SK-N-SH (cell line): Measurements from ENCODE around the gene CCL16. TPM values are rescaled to one million over a fixed set of nuclear protein-coding genes. Genes with fewer than 3 reads are reported as not detected.

ENCODE experiments used
- CTCF ChIA-PET: fragments of 300-600, 350-600 bp; formaldehyde crosslinking; extraction: SDS; loops from one replicate; lab custom pipeline; 2021; lab: Yijun Ruan, JAX
- POLR2A ChIA-PET: fragments of 350-600 bp; sonication (Branson Sonifier 250); formaldehyde crosslinking; extraction: SDS; loops from one replicate; lab custom pipeline; 2020; ENCODE audit warnings: antibody characterized with exemption, inconsistent platforms; lab: Yijun Ruan, JAX
- DNase-seq: peaks from one replicate; pipeline ENCODE4 v3.0.0; 2012
- H2AFZ ChIP-seq: fragments of 200-600 bp; sonication (generic); 2 replicates; pipeline ENCODE4 v1.8.1; 2016; ENCODE audit warnings: antibody characterized with exemption, mild to moderate bottlenecking, low read depth
- H3F3A ChIP-seq: fragments of 200-600 bp; sonication (generic); replicated peaks from 2 replicates; pipeline ENCODE3; 2016; ENCODE audit warnings: antibody characterized with exemption, mild to moderate bottlenecking; ENCODE audit not compliant: insufficient read depth
- H3K27ac ChIP-seq, 2 experiments: fragments of 200-500 bp in 1 of 2; fragments of 200-600 bp in 1 of 2; sonication (Bioruptor generic) in 1 of 2; sonication (generic), shearing (Covaris generic) in 1 of 2; 2 replicates each; pipeline versions ENCODE4 v1.5.1 to v1.6.1; 2014 to 2016; ENCODE audit warnings: low read depth in 2 of 2, inconsistent platforms in 1 of 2, low read length in 1 of 2, mild to moderate bottlenecking in 1 of 2, mixed read lengths in 1 of 2
- H3K27me3 ChIP-seq: fragments of 200-600 bp; sonication (generic), shearing (Covaris generic); 2 replicates; pipeline ENCODE4 v1.6.1; 2016; ENCODE audit warnings: mixed run types; ENCODE audit not compliant: insufficient read depth
- H3K36me3 ChIP-seq, 2 experiments: fragments of 200-500 bp in 1 of 2; fragments of 200-600 bp in 1 of 2; sonication (Bioruptor generic) in 1 of 2; sonication (generic) in 1 of 2; replicated peaks in 1 of 2; 2 replicates each; pipeline versions ENCODE3 to v1.5.1; 2014 to 2016; ENCODE audit warnings: low read length in 1 of 2, mild to moderate bottlenecking in 1 of 2; ENCODE audit not compliant: insufficient read depth in 2 of 2, control insufficient read depth in 1 of 2
- H3K4me1 ChIP-seq, 2 experiments: fragments of 200-500 bp in 1 of 2; fragments of 200-600 bp in 1 of 2; sonication (Bioruptor generic) in 1 of 2; sonication (generic), shearing (Covaris generic) in 1 of 2; 2 replicates each; pipeline versions ENCODE4 v1.5.1 to v1.6.1; 2014 to 2016; ENCODE audit warnings: low read depth in 1 of 2, low read length in 1 of 2, mixed run types in 1 of 2; ENCODE audit not compliant: insufficient read depth in 2 of 2, control insufficient read depth in 1 of 2
- H3K4me2 ChIP-seq: fragments of 200-600 bp; sonication (generic), shearing (Covaris generic); 2 replicates; pipeline ENCODE4 v1.6.1; 2017; ENCODE audit warnings: mixed run types
- H3K4me3 ChIP-seq, 2 experiments: fragments of 200-500 bp in 1 of 2; fragments of 200-600 bp in 1 of 2; sonication (Bioruptor generic) in 1 of 2; sonication (generic), shearing (Covaris generic) in 1 of 2; 2 replicates each; pipeline versions ENCODE4 v1.5.1 to v1.8.1; 2014 to 2016; ENCODE audit warnings: low read depth in 2 of 2, inconsistent platforms in 1 of 2, low read length in 1 of 2, mild to moderate bottlenecking in 1 of 2, mixed read lengths in 1 of 2, moderate library complexity in 1 of 2
- H3K79me2 ChIP-seq: fragments of 200-600 bp; sonication (generic); 2 replicates; pipeline ENCODE4 v1.8.1; 2017; ENCODE audit warnings: mild to moderate bottlenecking; ENCODE audit not compliant: insufficient read depth
- H3K9ac ChIP-seq: fragments of 200-600 bp; sonication (generic); 2 replicates; pipeline ENCODE4 v1.6.1; 2017; ENCODE audit warnings: mixed run types
- H3K9me2 ChIP-seq: fragments of 200-600 bp; sonication (generic); 2 replicates; pipeline ENCODE4 v1.6.1; 2017; ENCODE audit warnings: mixed run types
- H3K9me3 ChIP-seq: fragments of 200-600 bp; sonication (generic); 2 replicates; pipeline ENCODE4 v1.6.1; 2017; ENCODE audit warnings: mixed run types, mild to moderate bottlenecking, moderate library complexity
- H4K20me1 ChIP-seq: fragments of 200-600 bp; sonication (generic); 2 replicates; pipeline ENCODE4 v1.6.1; 2017; ENCODE audit warnings: mild to moderate bottlenecking, mixed run types; ENCODE audit not compliant: insufficient read depth
- CHD2 ChIP-seq: fragments of 150-350 bp; IDR thresholded peaks from 2 replicates; pipeline ENCODE4 v1.6.1; 2018; ENCODE audit warnings: low read length; ENCODE audit not compliant: partially characterized antibody
- ELF1 ChIP-seq: IDR thresholded peaks from 2 replicates; pipeline ENCODE4 v1.4.0; 2012
- EP300 ChIP-seq, 2 experiments: IDR thresholded peaks; 2 replicates each; pipeline versions ENCODE4 v1.4.0 to v1.6.1; 2012; ENCODE audit warnings: borderline replicate concordance in 1 of 2, low read depth in 1 of 2, low read length in 1 of 2
- EZH2phosphoT487 ChIP-seq: fragments of 200-600 bp; sonication (generic); IDR thresholded peaks from 2 replicates; pipeline ENCODE4 v1.6.1; 2017; ENCODE audit warnings: low read depth, mixed run types, mild to moderate bottlenecking, antibody characterized with exemption, moderate library complexity, borderline replicate concordance
- FOXM1 ChIP-seq: IDR thresholded peaks from 2 replicates; pipeline ENCODE4 v1.4.0; 2012; ENCODE audit warnings: low read depth, mild to moderate bottlenecking
- GATA2 ChIP-seq: sonication (generic); formaldehyde crosslinking; IDR thresholded peaks from 2 replicates; pipeline ENCODE4 v1.5.0; 2020; ENCODE audit warnings: mild to moderate bottlenecking, missing genetic modification reagents
- MEF2A ChIP-seq: IDR thresholded peaks from 2 replicates; pipeline ENCODE4 v1.4.0; 2012; ENCODE audit warnings: low read depth, borderline replicate concordance
- NRF1 ChIP-seq: IDR thresholded peaks from 2 replicates; pipeline ENCODE4 v1.6.1; 2012; ENCODE audit warnings: low read depth, mild to moderate bottlenecking, low read length
- POLR2AphosphoS5 ChIP-seq: IDR thresholded peaks from 2 replicates; pipeline ENCODE4 v1.6.1; 2012; ENCODE audit warnings: low read depth, low read length
- RCOR1 ChIP-seq: fragments of 150-350 bp; IDR thresholded peaks from 2 replicates; pipeline ENCODE4 v1.6.1; 2017; ENCODE audit warnings: antibody characterized with exemption, low read length
- RFX5 ChIP-seq: IDR thresholded peaks from 2 replicates; pipeline ENCODE4 v1.6.1; 2012; ENCODE audit warnings: mild to moderate bottlenecking, improper control_type of control experiment, low read length
- RXRA ChIP-seq: IDR thresholded peaks from 2 replicates; pipeline ENCODE4 v1.4.0; 2012; ENCODE audit warnings: low read depth, mild to moderate bottlenecking, borderline replicate concordance
- SIN3A ChIP-seq: IDR thresholded peaks from 2 replicates; pipeline ENCODE4 v1.6.1; 2012; ENCODE audit warnings: low read depth, mild to moderate bottlenecking, low read length, moderate library complexity, borderline replicate concordance
- TAF1 ChIP-seq: IDR thresholded peaks from 2 replicates; pipeline ENCODE4 v1.6.1; 2012; ENCODE audit warnings: low read depth, mild to moderate bottlenecking, low read length, moderate library complexity, borderline replicate concordance
- YY1 ChIP-seq: IDR thresholded peaks from 2 replicates; pipeline ENCODE4 v1.4.0; 2012; ENCODE audit warnings: low read depth, mild to moderate bottlenecking
- WGBS: methylation state at CpG from one replicate; pipeline ENCODE4 v1.1.6; 2017; ENCODE audit warnings: low lambda C conversion rate; 5-methylcytosine and 5-hydroxymethylcytosine counted together
- polyA plus RNA-seq, 3 experiments: library from polyadenylated mRNA; depleted of rRNA; stranded (reverse); fragments of >200 nt; gene quantifications; 2 replicates each; pipeline ENCODE4 v1.2.3, GENCODE V29; 2012
- TF ChIP-seq, protein P1 (sequence below): IDR thresholded peaks from 2 replicates; pipeline ENCODE4 v1.4.0; 2012; ENCODE audit warnings: low read depth
- TF ChIP-seq, protein P2 (sequence below): IDR thresholded peaks from 2 replicates; pipeline ENCODE4 v1.4.0; 2012; ENCODE audit warnings: low read depth, borderline replicate concordance

The CCL16 gene
- polyA plus RNA-seq, 1 of the 3 experiments (the other 2 are of a cell fraction): not detected

DNA sequence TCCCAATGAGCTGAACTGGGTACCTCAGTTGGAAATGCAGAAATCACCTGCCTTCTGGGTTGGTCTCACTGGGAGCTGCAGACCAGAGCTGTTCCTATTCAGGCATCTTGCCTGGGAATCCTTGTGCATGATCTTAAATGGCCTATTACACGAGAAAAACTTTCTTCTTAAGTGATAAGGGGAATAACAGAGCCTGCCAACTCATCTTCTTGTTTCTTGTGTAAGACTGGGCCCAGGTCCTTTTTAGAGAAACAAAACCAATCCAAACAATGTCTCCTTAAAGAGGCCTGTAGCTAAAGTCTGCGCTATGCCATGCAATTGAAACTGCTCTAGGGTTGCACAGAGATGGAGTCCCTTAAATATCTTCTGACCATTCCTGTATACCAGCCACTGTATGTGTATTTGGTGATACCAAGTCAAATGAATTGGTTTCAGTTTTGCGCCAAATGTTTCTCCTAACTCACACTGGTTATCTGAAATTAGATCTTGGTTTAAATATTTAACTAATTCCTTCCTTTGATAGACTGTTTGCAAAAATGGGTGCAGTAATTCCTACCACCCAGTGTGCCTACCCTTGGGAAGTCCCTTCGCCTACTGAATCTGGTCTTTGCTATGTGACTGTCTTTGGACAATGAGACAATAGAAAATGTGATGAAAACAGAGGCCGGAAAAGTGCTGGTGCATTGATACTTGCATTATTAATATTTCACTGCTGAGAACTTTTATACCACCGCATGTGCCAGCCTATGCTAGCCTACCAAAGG lies 43.0 kb upstream of the CCL16 start:
- ChIA-PET CTCF (no interaction called here), POLR2A (no interaction called here)
- H3K4me3 ChIP-seq: no peak overlapping the region
- H3K27ac ChIP-seq: no peak overlapping the region
- H3K36me3 ChIP-seq: no peaks in the 10 kb centered on the region
- DNase-seq: no peak
- H3K4me2 ChIP-seq: no peak overlapping the region
- TF ChIP-seq, protein P1, sequence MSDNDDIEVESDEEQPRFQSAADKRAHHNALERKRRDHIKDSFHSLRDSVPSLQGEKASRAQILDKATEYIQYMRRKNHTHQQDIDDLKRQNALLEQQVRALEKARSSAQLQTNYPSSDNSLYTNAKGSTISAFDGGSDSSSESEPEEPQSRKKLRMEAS: no peak
- TF ChIP-seq EP300 (IDR thresholded peaks at IDR 0.05; ENCODE audit: borderline replicate concordance in 1 of 2, low read depth in 1 of 2, low read length in 1 of 2): no peak
- TF ChIP-seq RFX5: no peak
- no peak for TF ChIP-seq RXRA
- TF ChIP-seq GATA2 (CRISPR knock-in tag): no peak
- no peak for TF ChIP-seq POLR2AphosphoS5
- no peak for TF ChIP-seq YY1
- TF ChIP-seq SIN3A: no peak
- no peak for TF ChIP-seq EZH2phosphoT487
- no peak for TF ChIP-seq ELF1
- TF ChIP-seq FOXM1: no peak
- H3K4me1 ChIP-seq: no peaks in the 10 kb centered on the region
- WGBS: 11% methylated on average over 6 of the region's 6 CpGs
- H3K79me2 ChIP-seq: no peaks in the 10 kb centered on the region
- no peaks in the 10 kb centered on the region; the same call in 1 of the 2 replicates for H3K27me3 ChIP-seq
- H4K20me1 ChIP-seq: no peaks in the 10 kb centered on the region
- no peaks in the 10 kb centered on the region for H3F3A ChIP-seq
- no peaks in the 10 kb centered on the region for H3K9me3 ChIP-seq
- H3K9me2 ChIP-seq: no peaks in the 10 kb centered on the region
- H2AFZ ChIP-seq: no peak overlapping the region
- no peak overlapping the region for H3K9ac ChIP-seq

DNA sequence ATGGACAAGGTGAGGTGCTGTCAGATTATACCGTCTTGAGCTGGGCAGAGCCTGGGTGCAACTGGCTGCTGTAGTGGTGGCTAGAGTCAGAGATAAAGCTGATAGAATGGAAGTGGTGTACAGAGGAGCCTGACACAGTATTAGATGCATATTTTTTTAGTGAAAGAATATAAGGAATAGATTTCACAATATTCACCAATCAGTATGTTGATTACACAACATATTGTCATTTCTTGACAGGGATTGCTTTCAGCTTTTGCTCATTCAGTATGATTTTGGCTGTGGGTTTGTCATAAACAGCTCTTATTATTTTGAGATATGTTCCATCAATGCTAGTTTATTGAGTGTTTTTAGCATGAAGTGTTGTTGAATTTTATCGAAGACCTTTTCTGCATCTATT lies 38.1 kb upstream of the CCL16 start:
- H4K20me1 ChIP-seq: no peaks in the 10 kb centered on the region
- no peaks in the 10 kb centered on the region for H3K9me2 ChIP-seq
- POLR2A ChIA-PET: no interaction called here
- no peak overlapping the region for H3K4me3 ChIP-seq
- H3K27me3 ChIP-seq: no peaks in the 10 kb centered on the region; the same call in 1 of the 2 replicates
- H3F3A ChIP-seq: no peaks in the 10 kb centered on the region
- no peak overlapping the region for H3K4me2 ChIP-seq
- TF ChIP-seq CHD2 (no peak), RCOR1 (no peak), EZH2phosphoT487 (no peak), RXRA (no peak), MEF2A (no peak), TAF1 (no peak), YY1 (no peak), NRF1 (no peak)
- TF ChIP-seq, protein P2, sequence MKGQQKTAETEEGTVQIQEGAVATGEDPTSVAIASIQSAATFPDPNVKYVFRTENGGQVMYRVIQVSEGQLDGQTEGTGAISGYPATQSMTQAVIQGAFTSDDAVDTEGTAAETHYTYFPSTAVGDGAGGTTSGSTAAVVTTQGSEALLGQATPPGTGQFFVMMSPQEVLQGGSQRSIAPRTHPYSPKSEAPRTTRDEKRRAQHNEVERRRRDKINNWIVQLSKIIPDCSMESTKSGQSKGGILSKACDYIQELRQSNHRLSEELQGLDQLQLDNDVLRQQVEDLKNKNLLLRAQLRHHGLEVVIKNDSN: no peak
- H3K27ac ChIP-seq: no peak overlapping the region
- no peak overlapping the region for H2AFZ ChIP-seq
- WGBS: 11% methylated on average over 2 of the region's 2 CpGs
- no peak overlapping the region for H3K9ac ChIP-seq
- H3K79me2 ChIP-seq: no peaks in the 10 kb centered on the region
- H3K9me3 ChIP-seq: no peaks in the 10 kb centered on the region
- no peak for DNase-seq
- CTCF ChIA-PET: interaction anchor here (0.9 kb wide), 1 partner anchor 43 kb away, joined by 4 read pairs; no protein-coding TSS in a partner anchor
- no peaks in the 10 kb centered on the region for H3K36me3 ChIP-seq
- no peaks in the 10 kb centered on the region for H3K4me1 ChIP-seq
